K562 (cell line): ENCODE measurements around the gene RPL22. TPM values are rescaled to one million over a fixed set of nuclear protein-coding genes. Genes with fewer than 3 reads are reported as not detected.

ENCODE experiments used
- CREM ChIP-seq: IDR thresholded peaks from 2 replicates; pipeline ENCODE4 v1.6.1; 2014; ENCODE audit warnings: antibody characterized with exemption, low read depth
- E2F1 ChIP-seq: sonication (generic); formaldehyde crosslinking; IDR thresholded peaks from 2 replicates; pipeline ENCODE4 v1.8.1; 2023; ENCODE audit warnings: mild to moderate bottlenecking, missing genetic modification reagents, moderate library complexity
- HMBOX1 ChIP-seq: sonication (generic); IDR thresholded peaks from 2 replicates; pipeline ENCODE4 v1.6.1; 2016
- JUNB ChIP-seq: fragments of 450-650 bp; formaldehyde crosslinking; conservative IDR thresholded peaks from 2 replicates; pipeline ENCODE4 v1.4.0; 2020; ENCODE audit warnings: mild to moderate bottlenecking
- MXD1 ChIP-seq: fragments of 250-450 bp; sonication (Bioruptor Pico); IDR thresholded peaks from 2 replicates; pipeline ENCODE4 v1.8.0; 2021; ENCODE audit warnings: borderline replicate concordance, mild to moderate bottlenecking, moderate library complexity; ENCODE audit not compliant: poor library complexity, severe bottlenecking
- MYNN ChIP-seq, 2 experiments: sonication (generic); formaldehyde crosslinking in 1 of 2; IDR thresholded peaks; 2 replicates each; pipeline versions ENCODE4 v1.5.0 to v1.6.1; 2016 to 2020; ENCODE audit warnings: antibody characterized with exemption in 1 of 2, missing genetic modification reagents in 1 of 2
- ZBTB9 ChIP-seq: fragments of 450-650 bp; formaldehyde crosslinking; IDR thresholded peaks from 2 replicates; pipeline ENCODE4 v1.4.0; 2020; ENCODE audit warnings: mild to moderate bottlenecking, moderate library complexity
- ZNF324 ChIP-seq: fragments of 250-450 bp; sonication (Bioruptor Pico); IDR thresholded peaks from 2 replicates; pipeline ENCODE4 v1.4.0; 2020; ENCODE audit warnings: mild to moderate bottlenecking
- ZNF449 ChIP-seq: fragments of 250-450 bp; sonication (Bioruptor Pico); IDR thresholded peaks from 2 replicates; pipeline ENCODE4 v1.8.0; 2022; ENCODE audit warnings: moderate library complexity, mild to moderate bottlenecking, inconsistent platforms
- polyA plus RNA-seq, 8 experiments: library from polyadenylated mRNA; depleted of rRNA in 4 of 8; stranded (reverse) in 5 of 8; unstranded in 3 of 8; fragments of >200 nt; fragmentation: Nextera tagmentation in 2 of 8; fragmentation: Illumina TruSeq in 1 of 8; extraction: Ambion mirVana in 2 of 8; extraction: Trizol in 1 of 8; gene quantifications; 2 replicates each; pipeline versions ENCODE4 v1.2.1 to v1.2.3, GENCODE V29; 2011 to 2014; ENCODE audit warnings: inconsistent platforms in 1 of 8, missing spikeins in 1 of 8
- total RNA-seq, 7 experiments: library from RNA; depleted of rRNA in 6 of 7; stranded (reverse); fragments of >200 nt in 6 of 7; fragmentation: Illumina TruSeq in 2 of 7; extraction: Trizol in 2 of 7; gene quantifications; 2 replicates each; pipeline versions ENCODE4 v1.2.1 to v1.2.3, GENCODE V29; 2011 to 2021; ENCODE audit warnings: low replicate concordance in 1 of 7

The RPL22 gene
- total and polyA plus RNA-seq, 9 of the 15 experiments (the other 6 are each of a cell fraction or from before 2014, with no cell fraction given): 467 to 1,165 (median 607) TPM

- TF ChIP-seq HMBOX1: no peak
- TF ChIP-seq ZBTB9 (CRISPR knock-in tag): no peak
- TF ChIP-seq ZNF449 (CRISPR knock-in tag): no peak
- no peak for TF ChIP-seq ZNF324
- TF ChIP-seq E2F1 (CRISPR knock-in tag): no peak
- no peak for TF ChIP-seq JUNB (CRISPR knock-in tag)
- no peak for TF ChIP-seq CREM
- TF ChIP-seq MYNN (IDR thresholded peaks at IDR 0.05): no peak
- no peak for TF ChIP-seq MYNN (CRISPR knock-in tag; IDR thresholded peaks at IDR 0.05)
- no peak for TF ChIP-seq MXD1 (CRISPR knock-in tag)
Observed at GRCh38 chr1:6239213-6239752, 39.9 kb upstream of the RPL22 start (continued).
